Right cardiac atrium (tissue), 5 donors: ENCODE measurements around the gene LATS1. TPM values are rescaled to one million over a fixed set of nuclear protein-coding genes. Genes with fewer than 3 reads are reported as not detected.

Experiments
- ATAC-seq, 2 donors: fragments of 200-7000 bp; cut with Tn5 transposase; one replicate each; pipeline versions ENCODE4 v1.8.0 to v1.9.1; 2020; ENCODE audit warnings: moderate library complexity in 2 of 2, mild to moderate bottlenecking in 1 of 2
- DNase-seq, 3 donors: peaks; one replicate each; pipeline ENCODE4 v3.0.0-alpha.2; 2020
- H3K27ac ChIP-seq: one replicate; pipeline ENCODE4 v1.5.1; 2013; ENCODE audit warnings: mild to moderate bottlenecking, low read length, control low read depth, moderate library complexity
- H3K27me3 ChIP-seq: one replicate; pipeline ENCODE4 v1.6.1; 2013; ENCODE audit not compliant: control insufficient read depth, insufficient read depth
- H3K4me1 ChIP-seq: one replicate; pipeline ENCODE4 v1.6.1; 2013; ENCODE audit warnings: low read length; ENCODE audit not compliant: control insufficient read depth, insufficient read depth
- H3K4me3 ChIP-seq: one replicate; pipeline ENCODE4 v1.5.1; 2013; ENCODE audit warnings: low read length, control low read depth
- H3K9me3 ChIP-seq: one replicate; pipeline ENCODE4 v1.6.1; 2013; ENCODE audit warnings: low read length; ENCODE audit not compliant: control insufficient read depth
- WGBS: extraction: QIAGEN DNeasy Blood & Tissue Kit; methylation state at CpG from one replicate; pipeline ENCODE4 v1.1.7; 2013; 5-methylcytosine and 5-hydroxymethylcytosine counted together
- intact Hi-C, 4 donors: fragments of 100-400 bp; cut with DNase I; formaldehyde crosslinking; loops; one replicate each; pipeline versions ENCODE4 v1.11.0 to v1.14.0; 2022 to 2023
- polyA plus RNA-seq: library from polyadenylated mRNA; stranded (reverse); fragments of 200-250 nt; gene quantifications from one replicate; pipeline ENCODE4 v1.2.3, GENCODE V29; 2013
- total RNA-seq, 4 donors: library from RNA; stranded (reverse); fragmentation: NEBNext Ultra II Directional; extraction: Animal tissue kit (Norgen Biotek cat#: 25700); gene quantifications; one replicate each; pipeline ENCODE4 v1.2.1, GENCODE V29; 2021
- donor health status: healthy with polysubstance abuse.
- donor health status: DM: no; HTN: yes; CAD: no.
- donor health status: DM: no; HTN: no; CAD: no.
- donor health status: DM: no; HTN: yes; CAD: no; lungs with severe emphysema.
- donor health status: DM: yes; HTN: yes; CAD: no.

Gene LATS1
- total and polyA plus RNA-seq, 5 donors, result 4.8 to 19.0 (median 13.5) TPM

DNA sequence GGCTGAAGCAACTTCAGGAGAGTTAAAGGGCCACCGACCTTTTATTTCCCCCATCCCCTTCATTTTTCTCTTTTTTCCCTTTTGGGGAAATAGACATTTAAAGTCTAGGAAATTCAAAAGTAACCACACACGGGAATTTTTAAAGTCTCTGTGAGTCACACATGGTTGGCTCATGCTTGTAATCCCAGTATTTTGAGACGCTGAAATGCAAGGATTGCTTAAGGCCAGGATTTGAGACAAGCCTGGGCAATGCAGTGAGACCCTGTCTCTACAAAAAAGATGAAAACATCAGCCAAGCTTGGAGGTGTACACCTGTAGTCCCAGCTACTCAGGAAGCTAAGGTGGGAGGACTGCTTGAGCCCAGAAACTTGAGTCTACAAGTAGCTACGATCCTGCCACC, 103.6 kb downstream of the LATS1 start:
- no peak overlapping the region for H3K27ac ChIP-seq
- H3K27me3 ChIP-seq, result no peaks in the 10 kb centered on the region
- H3K4me3 ChIP-seq, result no peak overlapping the region
- no peak for DNase-seq
- ATAC-seq, result no peak
- no peaks in the 10 kb centered on the region for H3K9me3 ChIP-seq
- intact Hi-C loops, result no loop called here
- 91% methylated on average over 4 of the region's 4 CpGs for WGBS
- peaks cover 1% of the 10 kb centered on the region for H3K4me1 ChIP-seq

DNA sequence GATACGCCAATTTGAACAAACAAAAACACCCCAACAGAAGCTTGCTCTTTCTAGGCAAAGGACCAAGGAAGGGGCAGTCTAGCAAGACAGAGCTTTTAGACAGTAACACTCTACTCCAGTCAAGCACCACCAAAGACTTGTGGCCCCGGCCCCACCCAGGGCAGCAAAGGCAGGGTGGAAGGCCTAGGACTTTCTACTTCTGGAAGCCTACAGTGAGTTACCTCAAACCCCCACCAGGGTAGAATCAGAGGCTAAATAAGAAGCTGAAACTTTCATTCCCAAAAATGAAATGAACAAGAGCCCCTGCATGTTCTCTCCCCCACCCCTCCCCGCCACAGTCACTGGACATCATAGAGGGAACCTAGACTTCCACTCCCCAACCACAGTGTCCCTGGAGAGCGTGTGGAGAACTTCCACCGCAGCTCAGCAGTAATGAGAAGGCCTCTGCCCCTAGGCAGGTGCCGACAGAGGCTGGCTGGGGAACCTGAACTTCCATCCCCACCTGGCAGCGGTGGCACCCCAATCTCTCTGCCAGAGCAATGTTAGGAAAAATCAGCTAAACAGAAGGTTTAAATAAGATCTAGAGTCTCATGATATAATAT, 109.4 kb downstream of the LATS1 start:
- no peak overlapping the region for H3K4me3 ChIP-seq
- H3K27ac ChIP-seq, result no peak overlapping the region
- 95% methylated on average over 7 of the region's 7 CpGs for WGBS
- no peaks in the 10 kb centered on the region for H3K27me3 ChIP-seq
- ATAC-seq, result no peak
- H3K9me3 ChIP-seq, result no peaks in the 10 kb centered on the region
- peaks cover 1% of the 10 kb centered on the region for H3K4me1 ChIP-seq
- intact Hi-C loops, result no loop called here
- DNase-seq, result no peak

Other genes with a start within 250 kb of the LATS1 start
- 1 to 10 TPM in 1 of 4 donors, under 1 TPM in 3; 0.48 to 1.1 (median 0.64) TPM for gene ZC3H12D, start 233.1 kb downstream of the LATS1 start, total RNA-seq
- 0.34 TPM for gene ZC3H12D, start 233.1 kb downstream of the LATS1 start, polyA plus RNA-seq
- gene PPIL4, start 172.1 kb downstream of the LATS1 start, total RNA-seq, result 10 to 100 TPM; 20.1 to 23.6 (median 21.3) TPM
- gene PPIL4, start 172.1 kb downstream of the LATS1 start, polyA plus RNA-seq, result 19.8 TPM
- 10 to 100 TPM; 48.3 to 61.8 (median 54.8) TPM for gene GINM1, start 151.7 kb downstream of the LATS1 start, total RNA-seq
- gene GINM1, start 151.7 kb downstream of the LATS1 start, polyA plus RNA-seq, result 40.1 TPM
- 10 to 100 TPM in 3 of 4 donors, 1 to 10 TPM in 1; 9.9 to 13.4 (median 13.1) TPM for gene KATNA1, start 69.4 kb downstream of the LATS1 start, total RNA-seq
- gene KATNA1, start 69.4 kb downstream of the LATS1 start, polyA plus RNA-seq, result 10.3 TPM
- 10 to 100 TPM; 22.5 to 24.9 (median 23.6) TPM for gene NUP43, start 28.4 kb upstream of the LATS1 start, total RNA-seq
- gene NUP43, start 28.4 kb upstream of the LATS1 start, polyA plus RNA-seq, result 11.8 TPM
- gene PCMT1, start 31.6 kb upstream of the LATS1 start, total RNA-seq, result 100 to 1,000 TPM; 107 to 114 (median 111) TPM
- gene PCMT1, start 31.6 kb upstream of the LATS1 start, polyA plus RNA-seq, result 96.4 TPM
- gene LRP11, start 146.3 kb upstream of the LATS1 start, total RNA-seq, result 10 to 100 TPM; 16.8 to 36.6 (median 23.5) TPM
- 11.5 TPM for gene LRP11, start 146.3 kb upstream of the LATS1 start, polyA plus RNA-seq
- gene RAET1E, start 180.0 kb upstream of the LATS1 start, total RNA-seq, result under 1 TPM; 0.17 to 0.45 (median 0.39) TPM
- gene RAET1E, start 180.0 kb upstream of the LATS1 start, polyA plus RNA-seq, result 0.41 TPM
- under 1 TPM in 1 of 4 donors, not detected in 3; 0.43 TPM for gene RAET1G, start 205.0 kb upstream of the LATS1 start, total RNA-seq
- gene RAET1G, start 205.0 kb upstream of the LATS1 start, polyA plus RNA-seq, result 0.20 TPM
- 1 to 10 TPM in 3 of 4 donors, under 1 TPM in 1; 0.31 to 1.2 (median 1.1) TPM for gene ULBP2, start 223.9 kb upstream of the LATS1 start, total RNA-seq
- gene ULBP2, start 223.9 kb upstream of the LATS1 start, polyA plus RNA-seq, result 1.1 TPM
- gene ULBP1, start 245.8 kb upstream of the LATS1 start, total RNA-seq, result under 1 TPM in 3 of 4 donors, not detected in 1; 0.20 to 0.22 (median 0.21) TPM
- 0.20 TPM for gene ULBP1, start 245.8 kb upstream of the LATS1 start, polyA plus RNA-seq